Inflammatory macrophage treated with lipopolysaccharide for 4 hours (primary cell): ENCODE results near the gene PAQR9.

Experiments used
- DNase-seq: peaks from one replicate; pipeline ENCODE4 v3.0.0-alpha.2; 2020

Gene PAQR9

GRCh38 chr3:142913432-142913831, 50.0 kb downstream of the PAQR9 start:
- DNase-seq, result peak; percentile 20

- DNase-seq, result no peak
Observed at GRCh38 chr3:142912402-142913172, 50.9 kb downstream of the PAQR9 start.
